ENCODE results near the gene PDZD2.
"Not testable (repeated sequence)": the region's sequence is repeated elsewhere in the genome, so short reads cannot be mapped to it uniquely, and the experiment has no call there.

PDZD2 gene

GRCh38 chr5:31730139-31730538 lies 91.2 kb downstream of the PDZD2 start:
- in situ Hi-C loops (cut with MboI; ENCODE audit: low sequenced_read_pairs, unreplicated experiment): no loop called here
- no peak for TF ChIP-seq CTCF (IDR thresholded peaks at IDR 0.05; ENCODE audit: borderline replicate concordance, control extremely low read depth, extremely low read depth, insufficient read depth, missing control alignments)
- no peak for DNase-seq (ENCODE audit: low spot score)

GRCh38 chr5:31731016-31731415 lies 92.1 kb downstream of the PDZD2 start:
- in situ Hi-C loops (cut with MboI; ENCODE audit: low sequenced_read_pairs, unreplicated experiment): no loop called here
- DNase-seq (ENCODE audit: low spot score): no peak
- TF ChIP-seq CTCF (IDR thresholded peaks at IDR 0.05; ENCODE audit: borderline replicate concordance, control extremely low read depth, extremely low read depth, insufficient read depth, missing control alignments): no peak

- DNase-seq (ENCODE audit: low spot score): no peak
- TF ChIP-seq CTCF (IDR thresholded peaks at IDR 0.05; ENCODE audit: borderline replicate concordance, control extremely low read depth, extremely low read depth, insufficient read depth, missing control alignments): no peak
- in situ Hi-C loops (cut with MboI; ENCODE audit: low sequenced_read_pairs, unreplicated experiment): no loop called here
These were observed 92.9 kb downstream of the PDZD2 start for GRCh38 chr5:31731710-31732301.

GRCh38 chr5:31732821-31733220 lies 93.9 kb downstream of the PDZD2 start:
- DNase-seq (ENCODE audit: low spot score); in situ Hi-C loops (cut with MboI; ENCODE audit: low sequenced_read_pairs, unreplicated experiment): not testable (repeated sequence)

- no peak for TF ChIP-seq CTCF (IDR thresholded peaks at IDR 0.05; ENCODE audit: borderline replicate concordance, control extremely low read depth, extremely low read depth, insufficient read depth, missing control alignments)
- no peak for DNase-seq (ENCODE audit: low spot score)
- in situ Hi-C loops (cut with MboI; ENCODE audit: low sequenced_read_pairs, unreplicated experiment): no loop called here
These were observed 94.4 kb downstream of the PDZD2 start for GRCh38 chr5:31733371-31733770.

GRCh38 chr5:31736127-31736526 lies 97.2 kb downstream of the PDZD2 start:
- in situ Hi-C loops (cut with MboI; ENCODE audit: low sequenced_read_pairs, unreplicated experiment): no loop called here
- TF ChIP-seq CTCF (IDR thresholded peaks at IDR 0.05; ENCODE audit: borderline replicate concordance, control extremely low read depth, extremely low read depth, insufficient read depth, missing control alignments): no peak
- no peak for DNase-seq (ENCODE audit: low spot score)

GRCh38 chr5:31738199-31738598 lies 99.3 kb downstream of the PDZD2 start:
- in situ Hi-C loops (cut with MboI; ENCODE audit: low sequenced_read_pairs, unreplicated experiment): no loop called here
- DNase-seq (ENCODE audit: low spot score): no peak
- TF ChIP-seq CTCF (IDR thresholded peaks at IDR 0.05; ENCODE audit: borderline replicate concordance, control extremely low read depth, extremely low read depth, insufficient read depth, missing control alignments): no peak
